GM21825 (cell line): ENCODE measurements around the gene MEGF8.

Experiments used
- ATAC-seq: cut with Tn5 transposase; IDR thresholded peaks from one replicate; pipeline ENCODE4 v1.9.1; 2021; ENCODE audit warnings: mild to moderate bottlenecking, moderate library complexity; ENCODE audit not compliant: unreplicated experiment

Gene MEGF8

GRCh38 chr19:42352301-42353259, 27.1 kb downstream of the MEGF8 start:
- no peak for ATAC-seq

GRCh38 chr19:42353341-42354015, 28.0 kb downstream of the MEGF8 start:
- ATAC-seq, result no peak

- no peak for ATAC-seq
Observed at GRCh38 chr19:42355896-42356295, 30.5 kb downstream of the MEGF8 start.

GRCh38 chr19:42356686-42357085, 31.3 kb downstream of the MEGF8 start:
- ATAC-seq, result no peak

- ATAC-seq, result no peak
Observed at GRCh38 chr19:42357290-42357689, 31.9 kb downstream of the MEGF8 start.

- ATAC-seq, result no peak
Observed at GRCh38 chr19:42360787-42361544, 35.5 kb downstream of the MEGF8 start.

- no peak for ATAC-seq
Observed at GRCh38 chr19:42361545-42361910, 36.1 kb downstream of the MEGF8 start.

- ATAC-seq, result no peak
Observed at GRCh38 chr19:42362342-42362741, 36.9 kb downstream of the MEGF8 start.

GRCh38 chr19:42362891-42363440, 37.5 kb downstream of the MEGF8 start:
- ATAC-seq, result no peak

- no peak for ATAC-seq
Observed at GRCh38 chr19:42363614-42364346, 38.3 kb downstream of the MEGF8 start.

GRCh38 chr19:42366673-42367072, 41.2 kb downstream of the MEGF8 start:
- no peak for ATAC-seq

GRCh38 chr19:42367929-42368328, 42.5 kb downstream of the MEGF8 start:
- no peak for ATAC-seq

GRCh38 chr19:42368360-42368759, 42.9 kb downstream of the MEGF8 start:
- ATAC-seq, result no peak

- no peak for ATAC-seq
Observed at GRCh38 chr19:42368765-42369164, 43.3 kb downstream of the MEGF8 start.

GRCh38 chr19:42369433-42370067, 44.1 kb downstream of the MEGF8 start:
- no peak for ATAC-seq

GRCh38 chr19:42370068-42370520, 44.7 kb downstream of the MEGF8 start:
- no peak for ATAC-seq

- ATAC-seq, result no peak
Observed at GRCh38 chr19:42370626-42371175, 45.3 kb downstream of the MEGF8 start.

GRCh38 chr19:42374826-42375376, 49.5 kb downstream of the MEGF8 start:
- no peak for ATAC-seq
